Astrocyte of the cerebellum (primary cell): ENCODE measurements around the gene ARHGEF37.
A peak's percentile ranks its signal among the peaks of the same experiment; 100 is the strongest.

Experiments
- DNase-seq: peaks from one replicate; pipeline ENCODE4 v3.0.0-alpha.2; 2011; ENCODE audit warnings: low read depth
- H3K4me3 ChIP-seq: 2 replicates; pipeline ENCODE4 v1.5.1; 2011; ENCODE audit warnings: mild to moderate bottlenecking, low read depth, low read length, moderate library complexity
- CTCF ChIP-seq: IDR thresholded peaks from 2 replicates; pipeline ENCODE4 v1.5.1; 2012; ENCODE audit warnings: low read length, low read depth, moderate library complexity, mild to moderate bottlenecking; ENCODE audit errors: missing control alignments
- in situ Hi-C: cut with HindIII; loops from 2 replicates; pipeline ENCODE4 v1.10.0; 2017; ENCODE audit warnings: low sequenced_read_pairs

ARHGEF37 gene

GRCh38 chr5:149605354-149605997, 24.2 kb downstream of the ARHGEF37 start:
- in situ Hi-C loops, result no loop called here
- DNase-seq, result no peak
- TF ChIP-seq CTCF, result no peak
- no peak overlapping the region for H3K4me3 ChIP-seq

- in situ Hi-C loops, result no loop called here
- no peak for TF ChIP-seq CTCF
- no peak for DNase-seq
- H3K4me3 ChIP-seq, result no peak overlapping the region
Observed at GRCh38 chr5:149605998-149606724, 24.9 kb downstream of the ARHGEF37 start.

- no peak for TF ChIP-seq CTCF
- no peak for DNase-seq
- in situ Hi-C loops, result no loop called here
- no peak overlapping the region for H3K4me3 ChIP-seq
Observed at GRCh38 chr5:149608936-149609545, 27.7 kb downstream of the ARHGEF37 start.

- no peak for TF ChIP-seq CTCF
- no peak for DNase-seq
- H3K4me3 ChIP-seq, result no peak overlapping the region
- in situ Hi-C loops, result no loop called here
Observed at GRCh38 chr5:149609640-149610219, 28.4 kb downstream of the ARHGEF37 start.

GRCh38 chr5:149610589-149611255, 29.4 kb downstream of the ARHGEF37 start:
- TF ChIP-seq CTCF, result no peak
- in situ Hi-C loops, result no loop called here
- no peak overlapping the region for H3K4me3 ChIP-seq
- no peak for DNase-seq

GRCh38 chr5:149611326-149611725, 30.0 kb downstream of the ARHGEF37 start:
- TF ChIP-seq CTCF, result no peak
- H3K4me3 ChIP-seq, result no peak overlapping the region
- DNase-seq, result peak; percentile 68
- in situ Hi-C loops, result no loop called here
